Measurements from ENCODE around the gene PEA15. TPM values are rescaled to one million over a fixed set of nuclear protein-coding genes. Genes with fewer than 3 reads are reported as not detected.

PEA15 gene
- total and polyA plus RNA-seq, 2 donors, result 51.9 to 328 TPM

DNA sequence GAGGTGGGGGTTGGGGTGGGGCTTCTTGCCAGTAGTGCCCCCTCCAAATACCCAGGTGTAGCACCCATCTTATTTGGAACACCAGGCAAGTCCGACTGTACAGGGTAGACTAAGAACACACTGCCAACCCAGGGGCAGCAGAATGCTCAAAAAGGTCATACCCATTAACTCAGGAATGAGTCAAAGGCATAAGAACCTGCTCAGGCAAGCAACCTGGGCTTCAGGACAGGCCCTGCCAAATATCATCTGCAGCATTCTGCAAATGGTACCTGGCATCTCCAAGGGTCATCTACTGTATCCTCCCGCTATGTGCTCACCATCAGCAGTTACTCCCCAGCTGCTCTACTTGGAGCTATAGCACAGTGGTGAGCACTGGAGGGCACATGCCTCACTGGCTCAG lies 19.4 kb downstream of the PEA15 start:
- no peak for DNase-seq (ENCODE audit: extremely low spot score)
- no peaks in the 10 kb centered on the region for H3K4me1 ChIP-seq (ENCODE audit: insufficient read depth)
- 98% methylated on average over 2 of the region's 2 CpGs for WGBS
- H3K27ac ChIP-seq (ENCODE audit: low read depth), result no peak overlapping the region
- H3K4me3 ChIP-seq (ENCODE audit: low read depth, low read length), result no peak overlapping the region
- H3K36me3 ChIP-seq (ENCODE audit: insufficient read depth), result peaks cover 7% of the 10 kb centered on the region

DNA sequence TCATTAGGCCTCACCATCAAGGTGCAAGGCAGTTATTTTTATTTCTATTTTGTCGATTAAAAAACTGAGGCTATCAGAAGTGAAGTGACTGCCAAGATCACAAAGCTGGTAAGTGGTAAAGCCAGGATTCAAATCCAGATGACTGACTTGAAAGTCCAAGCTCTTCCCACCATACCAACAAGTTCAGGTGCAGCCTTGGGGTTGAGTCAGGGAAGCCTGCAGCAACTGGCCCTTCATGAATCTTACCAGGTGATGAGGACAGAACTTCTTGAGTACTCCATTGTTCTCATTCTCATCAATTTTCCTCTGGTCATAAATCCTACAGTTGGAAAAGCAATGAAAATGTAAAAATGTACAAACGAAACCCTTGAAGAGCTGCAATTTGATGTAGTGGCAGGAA lies 20.2 kb downstream of the PEA15 start:
- Histone ChIP-seq H3K4me1 (ENCODE audit: insufficient read depth) (no peaks in the 10 kb centered on the region), H3K27ac (ENCODE audit: low read depth) (no peak overlapping the region), H3K4me3 (ENCODE audit: low read depth, low read length) (no peak overlapping the region), H3K36me3 (ENCODE audit: insufficient read depth) (peaks cover 7% of the 10 kb centered on the region)
- no peak for DNase-seq (ENCODE audit: extremely low spot score)
- WGBS, result 62% methylated on average over 2 of the region's 2 CpGs

DNA sequence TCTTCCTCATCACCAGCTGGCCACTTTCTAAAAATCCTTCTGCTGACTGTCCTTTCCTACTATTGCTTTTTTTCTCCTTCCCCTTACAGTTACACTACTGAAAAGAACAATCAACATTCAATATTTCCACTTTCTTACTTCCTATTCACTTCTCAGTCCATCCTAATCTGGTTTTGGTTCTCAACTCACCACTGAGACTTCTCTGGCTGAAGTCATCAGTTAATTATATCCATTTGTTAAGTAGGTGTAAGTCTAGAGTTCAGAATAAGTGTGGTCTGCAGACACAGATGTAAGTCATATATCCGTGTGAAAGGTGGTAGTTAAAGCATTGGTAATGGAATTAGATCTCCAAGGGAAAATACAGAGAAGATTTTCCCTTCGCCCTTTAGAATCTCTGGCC lies 21.4 kb downstream of the PEA15 start:
- 91% methylated on average over 2 of the region's 2 CpGs for WGBS
- Histone ChIP-seq H3K27ac (ENCODE audit: low read depth) (no peak overlapping the region), H3K4me1 (ENCODE audit: insufficient read depth) (no peaks in the 10 kb centered on the region), H3K4me3 (ENCODE audit: low read depth, low read length) (no peak overlapping the region), H3K36me3 (ENCODE audit: insufficient read depth) (peaks cover 7% of the 10 kb centered on the region)
- DNase-seq (ENCODE audit: extremely low spot score), result no peak

DNA sequence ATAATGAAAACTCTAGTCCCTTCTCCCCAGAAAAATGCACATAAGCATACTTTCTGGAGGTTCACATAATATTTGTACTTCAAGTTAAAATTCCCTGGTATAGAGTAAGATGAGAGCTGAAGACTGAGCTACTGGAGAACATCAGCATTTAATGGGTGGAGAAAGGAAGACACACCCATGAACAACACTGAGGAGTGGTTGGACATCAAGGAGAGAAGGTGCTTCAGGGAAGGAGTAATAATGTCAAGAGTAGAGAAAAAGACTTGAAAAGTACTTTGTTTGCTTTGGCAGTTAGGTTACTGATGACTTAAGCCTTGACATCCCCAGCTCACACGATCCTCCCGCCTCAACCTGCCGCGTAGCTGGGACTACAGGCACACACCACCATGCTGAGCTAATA lies 21.9 kb downstream of the PEA15 start:
- no peak overlapping the region for H3K4me3 ChIP-seq (ENCODE audit: low read depth, low read length)
- H3K27ac ChIP-seq (ENCODE audit: low read depth), result no peak overlapping the region
- no peaks in the 10 kb centered on the region for H3K4me1 ChIP-seq (ENCODE audit: insufficient read depth)
- peaks cover 7% of the 10 kb centered on the region for H3K36me3 ChIP-seq (ENCODE audit: insufficient read depth)
- 90% methylated on average over 4 of the region's 4 CpGs for WGBS
- no peak for DNase-seq (ENCODE audit: extremely low spot score)

DNA sequence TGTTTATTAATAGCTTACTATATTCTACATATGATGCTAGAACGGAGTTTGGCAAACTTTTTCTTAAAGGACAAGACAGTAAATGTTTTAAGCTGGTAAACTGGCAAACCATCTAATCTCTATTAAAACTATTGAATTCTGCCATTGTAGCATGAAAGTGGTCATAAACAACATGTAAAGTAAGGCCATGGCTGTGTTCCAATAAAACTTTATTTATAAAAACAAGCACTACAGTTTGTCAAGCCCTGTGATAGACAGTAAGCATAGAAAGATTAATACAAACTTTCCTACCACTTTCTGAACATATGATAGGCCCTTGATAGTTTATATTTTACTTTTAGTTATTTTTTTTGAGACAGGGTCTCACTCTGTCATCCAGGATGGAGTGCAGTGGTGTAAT lies 22.4 kb downstream of the PEA15 start:
- Histone ChIP-seq H3K27ac (ENCODE audit: low read depth) (no peak overlapping the region), H3K4me1 (ENCODE audit: insufficient read depth) (no peaks in the 10 kb centered on the region), H3K36me3 (ENCODE audit: insufficient read depth) (peaks cover 5% of the 10 kb centered on the region), H3K4me3 (ENCODE audit: low read depth, low read length) (no peak overlapping the region)
- DNase-seq (ENCODE audit: extremely low spot score), result no peak
- WGBS, result 97% methylated on average over 1 of the region's 1 CpG

DNA sequence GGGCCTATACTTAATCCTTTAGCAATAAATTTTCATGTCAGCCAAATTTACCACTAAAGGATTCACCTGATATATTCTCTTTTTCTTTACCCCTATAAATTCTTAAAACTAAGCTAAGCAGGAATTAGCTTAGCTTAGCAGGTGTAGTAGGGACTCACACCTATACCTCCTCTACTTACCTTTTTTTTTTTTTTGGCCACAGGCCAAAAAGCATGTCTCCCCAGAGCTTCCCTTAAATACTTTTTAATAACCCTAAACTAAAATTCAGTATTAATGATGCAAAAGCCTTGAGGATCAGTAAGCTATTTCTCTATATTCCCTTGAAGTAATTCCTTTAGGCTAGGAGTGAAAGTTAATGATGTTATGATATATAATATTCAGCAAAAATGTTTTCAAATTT lies 23.2 kb downstream of the PEA15 start:
- no peak for DNase-seq (ENCODE audit: extremely low spot score)
- H3K4me1 ChIP-seq (ENCODE audit: insufficient read depth), result no peaks in the 10 kb centered on the region
- peaks cover 5% of the 10 kb centered on the region for H3K36me3 ChIP-seq (ENCODE audit: insufficient read depth)
- H3K4me3 ChIP-seq (ENCODE audit: low read depth, low read length), result no peak overlapping the region
- H3K27ac ChIP-seq (ENCODE audit: low read depth), result no peak overlapping the region

DNA sequence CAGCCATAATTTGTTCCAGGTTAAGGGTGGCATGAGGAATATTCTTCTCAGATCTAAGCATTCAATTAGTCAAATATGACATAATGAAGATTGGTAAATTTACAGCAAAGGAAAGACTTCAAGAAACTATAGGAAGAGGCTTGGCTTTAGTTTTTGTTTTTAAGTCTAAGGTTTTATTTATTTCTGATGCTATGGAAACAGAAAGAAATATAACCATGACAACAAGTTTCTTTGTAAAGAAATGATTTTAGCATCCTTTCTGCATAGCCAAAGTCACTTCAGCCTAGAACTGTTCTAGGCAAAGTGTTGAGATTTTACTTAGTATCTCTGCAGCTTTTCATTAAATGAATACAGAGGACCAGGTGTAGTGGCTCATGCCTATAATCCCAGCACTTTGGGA lies 27.7 kb downstream of the PEA15 start:
- DNase-seq (ENCODE audit: extremely low spot score), result no peak
- no peaks in the 10 kb centered on the region for H3K4me1 ChIP-seq (ENCODE audit: insufficient read depth)
- no peak overlapping the region for H3K27ac ChIP-seq (ENCODE audit: low read depth)
- H3K4me3 ChIP-seq (ENCODE audit: low read depth, low read length), result no peak overlapping the region
- peaks cover 7% of the 10 kb centered on the region for H3K36me3 ChIP-seq (ENCODE audit: insufficient read depth)

DNA sequence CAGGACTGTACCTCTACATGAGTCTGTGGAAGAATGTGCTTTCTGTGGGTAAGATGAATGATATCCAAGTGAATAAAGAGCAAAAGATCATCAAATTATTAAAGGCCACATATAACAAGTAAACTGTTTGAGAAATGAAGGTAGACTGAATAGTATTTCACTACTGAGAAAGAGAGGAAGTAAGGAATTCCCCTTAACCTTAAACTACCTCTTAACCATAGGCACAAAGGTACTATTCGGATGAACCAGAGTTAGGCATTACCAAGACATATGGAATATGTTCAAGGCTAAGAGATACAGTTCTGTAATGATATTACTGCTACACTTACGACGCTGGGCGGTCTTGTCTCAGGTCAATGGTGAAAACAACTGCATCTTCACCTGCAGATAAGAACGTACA lies 31.6 kb downstream of the PEA15 start:
- DNase-seq (ENCODE audit: extremely low spot score), result no peak
- no peaks in the 10 kb centered on the region for H3K4me1 ChIP-seq (ENCODE audit: insufficient read depth)
- H3K36me3 ChIP-seq (ENCODE audit: insufficient read depth), result peaks cover 15% of the 10 kb centered on the region
- H3K27ac ChIP-seq (ENCODE audit: low read depth), result no peak overlapping the region
- 87% methylated on average over 5 of the region's 5 CpGs for WGBS
- H3K4me3 ChIP-seq (ENCODE audit: low read depth, low read length), result no peak overlapping the region

DNA sequence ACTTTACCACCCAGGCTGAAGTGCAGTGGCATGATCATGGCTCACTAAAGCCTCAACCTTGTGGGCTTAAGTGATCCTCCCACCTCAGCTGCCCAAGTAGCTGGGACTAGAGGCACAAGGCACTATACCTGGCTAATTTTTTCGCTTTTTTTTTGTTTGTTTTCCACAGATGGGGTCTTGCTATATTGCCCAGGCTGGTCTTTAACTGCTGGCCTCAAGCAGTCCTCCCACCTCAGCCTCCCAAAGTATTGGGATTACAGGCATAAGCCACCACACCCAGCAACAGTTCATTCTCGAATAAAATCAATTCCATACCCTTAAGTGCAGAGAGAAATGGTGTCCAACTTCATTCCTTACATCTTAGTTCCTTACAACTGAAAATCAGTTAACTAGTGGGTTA lies 32.4 kb downstream of the PEA15 start:
- no peak for DNase-seq (ENCODE audit: extremely low spot score)
- H3K36me3 ChIP-seq (ENCODE audit: insufficient read depth), result peaks cover 15% of the 10 kb centered on the region

DNA sequence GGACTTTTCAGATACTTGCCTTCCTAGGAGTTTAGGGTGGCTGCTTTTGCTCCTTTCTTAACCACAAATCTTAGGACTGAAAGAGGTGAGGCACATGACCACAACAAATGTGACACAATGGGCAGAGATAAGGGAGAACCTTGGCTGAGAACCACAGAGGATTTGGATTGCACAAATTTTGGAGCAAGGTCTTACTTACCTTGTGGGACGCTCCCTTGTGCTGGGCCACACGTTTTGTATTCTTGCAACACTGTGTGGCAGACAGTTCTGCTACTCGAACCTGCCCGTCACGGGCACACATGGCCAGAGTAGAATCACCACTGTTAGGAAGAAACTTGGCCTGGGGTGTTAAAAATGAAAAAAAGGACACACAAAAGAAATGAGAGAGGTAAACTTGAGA lies 33.2 kb downstream of the PEA15 start:
- Histone ChIP-seq H3K27ac (ENCODE audit: low read depth) (no peak overlapping the region), H3K4me3 (ENCODE audit: low read depth, low read length) (no peak overlapping the region), H3K4me1 (ENCODE audit: insufficient read depth) (no peaks in the 10 kb centered on the region), H3K36me3 (ENCODE audit: insufficient read depth) (peaks cover 17% of the 10 kb centered on the region)
- no peak for DNase-seq (ENCODE audit: extremely low spot score)
- 96% methylated on average over 5 of the region's 5 CpGs for WGBS

More for the DNA sequence above, 32.4 kb downstream of the PEA15 start:
- Histone ChIP-seq H3K4me3 (ENCODE audit: low read depth, low read length) (no peak overlapping the region), H3K27ac (ENCODE audit: low read depth) (no peak overlapping the region), H3K4me1 (ENCODE audit: insufficient read depth) (no peaks in the 10 kb centered on the region)
- WGBS, result 96% methylated on average over 2 of the region's 2 CpGs

DNA sequence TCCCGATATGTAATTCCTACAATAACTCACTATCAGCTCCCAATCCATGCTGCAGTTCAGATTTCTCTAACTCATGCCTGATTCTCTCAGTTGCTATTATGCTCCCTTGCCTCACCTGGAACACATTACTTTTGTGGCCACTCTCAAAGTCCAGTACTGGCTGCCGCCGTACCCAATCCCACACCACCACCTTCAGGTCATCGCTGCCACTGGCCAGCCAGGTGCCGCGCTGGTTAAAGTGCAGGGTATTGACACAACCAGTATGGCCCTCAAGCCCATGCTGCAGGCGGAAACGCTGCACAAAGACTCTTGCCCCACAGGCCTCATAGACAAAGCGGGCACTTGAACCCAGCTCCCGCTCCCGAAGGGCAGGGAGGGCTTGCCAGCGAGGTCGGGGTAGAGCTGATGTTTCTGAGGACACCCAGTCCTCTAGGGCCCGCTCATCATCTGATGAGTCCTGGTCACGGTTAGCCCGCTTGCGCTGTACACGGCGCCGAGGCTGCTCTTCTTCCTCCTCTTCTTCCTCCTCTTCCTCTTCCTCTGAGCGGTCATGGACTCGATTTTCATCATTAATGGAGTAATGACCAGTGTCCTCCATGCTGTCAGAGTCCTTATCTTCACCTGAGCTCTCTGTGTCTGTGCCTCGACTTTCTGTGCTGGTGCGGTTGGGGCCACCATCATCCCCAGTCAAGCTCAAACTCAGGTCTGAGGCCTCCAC lies 34.6 kb downstream of the PEA15 start:
- WGBS, result 95% methylated on average over 24 of the region's 24 CpGs
- no peak for DNase-seq (ENCODE audit: extremely low spot score)
- H3K36me3 ChIP-seq (ENCODE audit: insufficient read depth), result peaks cover 19% of the 10 kb centered on the region
- H3K27ac ChIP-seq (ENCODE audit: low read depth), result no peak overlapping the region
- no peaks in the 10 kb centered on the region for H3K4me1 ChIP-seq (ENCODE audit: insufficient read depth)
- H3K4me3 ChIP-seq (ENCODE audit: low read depth, low read length), result no peak overlapping the region

DNA sequence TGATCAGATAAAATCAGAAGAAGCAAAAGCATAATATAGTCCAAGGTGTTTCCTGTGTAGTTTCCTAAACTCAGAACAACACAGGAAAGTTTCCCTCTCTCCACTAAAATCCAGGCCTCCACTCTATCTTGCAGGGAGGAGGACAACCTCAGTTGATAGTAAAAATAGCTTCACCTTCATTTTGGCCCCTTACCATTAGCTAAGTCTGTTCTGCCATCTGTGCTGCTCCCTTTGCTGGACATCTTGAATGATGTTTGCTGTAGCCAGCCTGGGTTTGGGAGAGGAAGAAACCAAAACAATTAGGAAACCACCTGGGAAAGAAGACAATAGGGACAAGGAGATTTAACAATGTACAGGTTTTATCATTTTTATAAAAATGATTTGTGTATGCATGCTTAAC lies 38.6 kb downstream of the PEA15 start:
- Histone ChIP-seq H3K4me1 (ENCODE audit: insufficient read depth) (no peaks in the 10 kb centered on the region), H3K36me3 (ENCODE audit: insufficient read depth) (peaks cover 11% of the 10 kb centered on the region), H3K4me3 (ENCODE audit: low read depth, low read length) (no peak overlapping the region), H3K27ac (ENCODE audit: low read depth) (no peak overlapping the region)
- DNase-seq (ENCODE audit: extremely low spot score), result no peak

DNA sequence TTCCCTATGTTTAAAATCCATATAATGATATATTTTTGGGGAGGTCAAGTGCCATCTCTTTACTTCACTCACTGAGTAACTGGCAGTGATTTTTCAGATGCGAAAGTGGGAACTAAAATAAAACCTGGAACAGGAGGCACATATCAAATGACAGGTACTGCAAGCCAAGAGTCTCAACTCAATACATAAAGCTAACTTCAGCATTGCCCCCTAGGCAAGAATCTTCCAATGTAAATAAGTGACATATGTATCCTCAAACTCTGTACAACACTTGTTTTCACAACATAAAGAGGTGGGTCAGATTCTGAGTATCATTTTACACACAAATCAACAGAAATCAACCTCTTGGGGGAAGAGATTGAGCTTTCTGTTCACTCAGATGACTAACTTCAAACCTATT lies 39.0 kb downstream of the PEA15 start:
- Histone ChIP-seq H3K4me1 (ENCODE audit: insufficient read depth) (no peaks in the 10 kb centered on the region), H3K4me3 (ENCODE audit: low read depth, low read length) (no peak overlapping the region), H3K27ac (ENCODE audit: low read depth) (no peak overlapping the region), H3K36me3 (ENCODE audit: insufficient read depth) (peaks cover 11% of the 10 kb centered on the region)
- no peak for DNase-seq (ENCODE audit: extremely low spot score)
- 84% methylated on average over 1 of the region's 1 CpG for WGBS

DNA sequence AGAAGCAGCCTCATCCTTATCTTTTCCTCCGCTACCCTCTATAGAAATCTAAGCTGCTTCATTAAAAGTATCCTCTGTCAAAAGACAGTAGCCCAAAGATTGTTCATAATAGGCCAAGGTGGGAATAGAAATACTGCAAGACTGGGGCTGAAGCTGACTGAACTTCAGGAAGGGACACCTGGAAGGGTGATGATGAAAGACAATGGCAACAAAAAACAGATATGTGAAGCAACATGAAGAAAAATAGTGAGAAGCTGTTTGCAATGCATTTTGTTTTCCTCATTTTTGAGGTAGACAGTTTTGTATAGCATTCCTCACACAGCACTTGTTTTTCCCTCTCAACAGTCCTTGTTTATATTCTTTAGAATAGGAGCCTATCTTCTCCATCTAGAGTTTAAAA lies 40.2 kb downstream of the PEA15 start:
- Histone ChIP-seq H3K36me3 (ENCODE audit: insufficient read depth) (peaks cover 3% of the 10 kb centered on the region), H3K27ac (ENCODE audit: low read depth) (no peak overlapping the region), H3K4me1 (ENCODE audit: insufficient read depth) (no peaks in the 10 kb centered on the region), H3K4me3 (ENCODE audit: low read depth, low read length) (no peak overlapping the region)
- WGBS, result 100% methylated on average over 1 of the region's 1 CpG
- DNase-seq (ENCODE audit: extremely low spot score), result no peak

DNA sequence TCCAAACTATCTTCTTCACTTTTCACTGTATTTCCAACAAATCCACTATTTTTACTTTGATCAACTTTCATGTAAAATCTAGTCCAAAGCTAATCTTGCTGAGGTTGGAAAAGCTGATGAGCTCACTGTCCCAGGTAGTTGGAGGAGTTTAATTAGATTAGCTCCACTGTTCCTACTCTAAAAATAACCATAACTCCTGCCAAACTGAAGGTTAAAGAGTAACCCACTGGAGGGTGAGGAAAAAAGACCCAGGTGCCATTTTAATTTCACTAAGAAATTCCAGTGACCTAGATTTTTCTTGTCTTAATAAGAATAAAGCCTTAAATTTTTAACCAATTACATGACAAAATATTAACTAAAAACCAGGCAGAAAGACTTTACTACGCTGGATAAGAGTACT lies 41.9 kb downstream of the PEA15 start:
- H3K4me3 ChIP-seq (ENCODE audit: low read depth, low read length), result no peak overlapping the region
- H3K36me3 ChIP-seq (ENCODE audit: insufficient read depth), result peaks cover 3% of the 10 kb centered on the region
- no peaks in the 10 kb centered on the region for H3K4me1 ChIP-seq (ENCODE audit: insufficient read depth)
- no peak overlapping the region for H3K27ac ChIP-seq (ENCODE audit: low read depth)
- DNase-seq (ENCODE audit: extremely low spot score), result no peak
- 94% methylated on average over 1 of the region's 1 CpG for WGBS
